Measurements from ENCODE around the gene KCNQ1.

DNA sequence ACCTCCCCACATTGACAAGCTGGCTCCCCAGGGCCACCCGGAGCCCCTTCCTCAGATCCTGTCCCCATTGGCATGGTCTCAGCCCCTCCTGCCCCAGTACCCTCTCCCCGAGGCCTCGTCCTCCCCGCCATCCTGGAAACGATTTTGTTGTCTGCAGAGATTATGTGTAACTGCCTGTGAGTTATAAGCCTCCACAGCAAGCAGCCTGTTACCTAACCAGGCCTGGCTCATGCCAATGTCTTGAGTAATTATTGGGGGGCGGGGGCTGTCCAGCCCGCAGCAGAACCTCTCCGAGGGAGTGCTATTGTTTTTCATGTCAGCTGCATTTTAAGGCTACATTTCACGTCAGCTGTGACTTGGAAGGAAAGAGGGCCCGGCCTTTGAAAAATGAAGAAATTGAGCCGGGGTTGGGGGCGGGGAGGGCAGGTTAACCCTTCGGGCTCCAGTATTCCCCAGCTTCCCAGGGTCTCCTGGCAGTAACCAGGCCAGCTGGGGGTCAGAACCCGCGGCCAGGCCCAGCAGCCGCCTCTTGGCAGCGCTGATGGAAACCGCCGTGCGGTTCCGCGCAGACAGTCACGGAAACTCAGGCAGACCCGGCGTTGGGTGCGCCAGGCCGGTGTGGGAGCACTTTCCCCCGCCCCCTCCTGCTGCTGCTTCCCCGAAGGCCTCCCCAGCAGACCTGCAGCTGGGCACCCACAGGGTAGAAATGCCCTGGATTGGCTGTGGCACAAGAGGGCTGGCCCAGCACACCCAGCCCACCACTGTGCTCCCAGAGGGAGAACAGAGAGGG lies 381.3 kb downstream of the KCNQ1 start:
- TF ChIP-seq GATA2 (IDR thresholded peaks at IDR 0.05; ENCODE audit: low read depth, low read length) (no peak), GATA3 (IDR thresholded peaks at IDR 0.05; ENCODE audit: low read depth, low read length) (no peak)
